ENCODE data around the gene HECTD4.
A peak's percentile ranks its signal among the peaks of the same experiment; 100 is the strongest.

Gene HECTD4

DNA sequence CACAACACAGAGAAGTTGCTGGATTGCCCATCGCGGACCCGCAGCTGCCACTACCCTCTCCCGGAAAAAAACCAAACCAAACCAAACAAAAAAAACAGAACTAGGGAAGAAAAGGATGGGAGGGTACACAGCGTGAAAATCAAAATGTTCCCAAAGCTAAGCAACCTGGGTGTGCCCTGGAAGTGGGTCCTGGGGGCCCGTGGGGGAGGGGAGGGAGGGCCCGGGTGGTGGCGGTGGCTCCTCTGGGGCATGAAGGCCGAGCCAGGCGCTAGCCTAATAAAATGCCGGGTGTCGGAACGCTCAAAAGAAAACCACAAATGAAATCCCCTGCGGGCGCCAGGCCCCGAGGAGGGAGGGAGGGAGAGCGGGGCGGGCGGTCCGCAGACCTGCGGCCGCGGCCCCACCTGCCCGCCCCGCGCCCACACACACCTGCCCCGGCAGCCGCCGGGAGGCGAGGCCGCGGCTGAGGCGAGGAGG is 787 bp downstream of the HECTD4 start:
- Histone ChIP-seq H3K36me3 (ENCODE audit: insufficient read depth, low read length) (no peaks in the 10 kb centered on the region), H3K4me1 (ENCODE audit: insufficient read depth, low read length) (0 out of 2 replicates have a peak, but pooled peaks cover 3% of the 10 kb centered on the region), H3K9ac (ENCODE audit: low read depth, low read length) (peak overlapping the region; percentile 40), H3K9me3 (ENCODE audit: control insufficient read depth, insufficient read depth, low read length) (no peaks in the 10 kb centered on the region)

DNA sequence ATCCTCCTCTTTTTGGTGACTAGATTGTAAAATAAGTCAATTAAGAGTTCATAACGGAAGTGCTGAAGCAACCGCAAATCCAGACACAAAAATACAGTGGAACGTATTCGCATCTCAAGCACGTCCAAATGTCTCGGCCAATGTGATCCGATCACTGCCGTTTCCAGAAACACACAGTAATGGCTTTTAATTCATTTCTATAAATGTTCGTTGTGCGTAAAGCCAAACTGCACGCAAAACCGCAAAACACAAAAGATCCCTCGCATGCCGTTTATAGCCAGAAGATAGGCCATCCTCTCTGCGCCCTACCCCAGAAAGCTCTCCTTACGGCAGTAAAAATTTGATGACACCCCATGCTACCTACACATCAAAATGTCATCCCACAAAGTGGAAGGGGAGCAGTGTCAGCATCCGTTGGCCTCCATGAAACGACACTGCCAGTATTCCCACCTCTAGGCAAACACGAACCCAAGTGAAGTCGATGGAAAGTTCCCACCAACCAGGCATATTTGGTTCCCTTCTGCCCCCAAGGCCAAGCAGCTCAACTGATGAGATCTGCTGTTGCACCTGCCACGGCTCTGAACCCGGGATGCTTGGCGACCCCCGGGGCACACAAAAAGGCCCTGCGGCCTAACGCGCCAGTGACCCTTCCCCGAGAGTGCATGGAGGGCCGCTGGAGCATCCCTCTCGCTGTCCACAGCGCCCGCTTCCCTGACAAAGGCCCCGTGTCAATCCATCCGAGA is 1.4 kb downstream of the HECTD4 start:
- Histone ChIP-seq H3K4me1 (ENCODE audit: insufficient read depth, low read length) (0 out of 2 replicates have a peak, but pooled peaks cover 3% of the 10 kb centered on the region), H3K9me3 (ENCODE audit: control insufficient read depth, insufficient read depth, low read length) (no peaks in the 10 kb centered on the region), H3K9ac (ENCODE audit: low read depth, low read length) (peak overlapping the region; percentile 40), H3K36me3 (ENCODE audit: insufficient read depth, low read length) (no peaks in the 10 kb centered on the region)

DNA sequence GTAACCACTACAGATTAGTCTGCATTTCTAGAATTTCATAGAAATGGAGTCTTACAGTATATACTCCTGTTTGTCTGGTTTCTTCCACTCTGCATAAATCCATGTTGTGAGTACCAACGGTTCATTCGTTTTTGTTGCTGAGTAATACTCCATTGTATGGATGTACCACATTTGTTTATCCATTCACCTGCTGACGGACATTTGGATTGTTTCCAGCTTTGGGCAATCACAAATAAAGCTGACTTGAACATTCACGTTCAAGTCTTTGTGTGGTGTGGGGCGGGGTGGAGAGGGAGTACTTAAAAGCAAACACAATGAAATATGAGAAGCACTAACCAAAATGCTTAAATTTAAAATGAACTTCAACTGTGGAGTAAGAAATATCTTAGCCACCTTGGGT is 7.1 kb downstream of the HECTD4 start:
- no peaks in the 10 kb centered on the region for H3K9me3 ChIP-seq (ENCODE audit: control insufficient read depth, insufficient read depth, low read length)
- no peaks in the 10 kb centered on the region for H3K36me3 ChIP-seq (ENCODE audit: insufficient read depth, low read length)
- H3K4me1 ChIP-seq (ENCODE audit: insufficient read depth, low read length) = no peaks in the 10 kb centered on the region
- H3K9ac ChIP-seq (ENCODE audit: low read depth, low read length) = no peak overlapping the region

DNA sequence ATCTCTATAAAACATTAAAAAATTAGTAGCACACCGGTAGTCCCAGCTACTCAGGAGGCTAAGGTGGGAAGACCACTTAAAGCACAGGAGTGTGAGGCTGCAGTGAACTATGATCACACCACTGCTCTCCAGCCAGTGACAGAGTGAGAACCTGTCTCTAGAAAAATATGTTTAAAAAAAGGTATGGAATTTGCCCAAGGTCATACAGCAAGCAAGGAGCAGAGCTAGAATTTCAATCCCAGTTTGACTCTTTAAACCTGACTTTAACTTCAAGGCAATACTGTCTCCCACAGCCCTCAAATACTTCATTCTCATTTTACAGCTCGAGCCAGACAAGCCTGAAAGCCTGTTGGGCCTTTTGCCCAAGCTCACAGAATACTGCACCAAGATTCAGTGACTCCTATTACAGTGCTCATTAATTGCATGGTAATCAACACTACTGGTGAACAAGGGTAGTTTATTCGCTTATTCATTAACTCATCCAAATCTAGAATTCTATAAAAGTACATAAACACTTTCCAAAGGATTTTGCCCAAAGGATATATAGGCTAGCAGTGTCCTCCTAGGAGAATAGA is 8.0 kb downstream of the HECTD4 start:
- Histone ChIP-seq H3K9ac (ENCODE audit: low read depth, low read length) (no peak overlapping the region), H3K4me1 (ENCODE audit: insufficient read depth, low read length) (no peaks in the 10 kb centered on the region), H3K9me3 (ENCODE audit: control insufficient read depth, insufficient read depth, low read length) (no peaks in the 10 kb centered on the region), H3K36me3 (ENCODE audit: insufficient read depth, low read length) (no peaks in the 10 kb centered on the region)

DNA sequence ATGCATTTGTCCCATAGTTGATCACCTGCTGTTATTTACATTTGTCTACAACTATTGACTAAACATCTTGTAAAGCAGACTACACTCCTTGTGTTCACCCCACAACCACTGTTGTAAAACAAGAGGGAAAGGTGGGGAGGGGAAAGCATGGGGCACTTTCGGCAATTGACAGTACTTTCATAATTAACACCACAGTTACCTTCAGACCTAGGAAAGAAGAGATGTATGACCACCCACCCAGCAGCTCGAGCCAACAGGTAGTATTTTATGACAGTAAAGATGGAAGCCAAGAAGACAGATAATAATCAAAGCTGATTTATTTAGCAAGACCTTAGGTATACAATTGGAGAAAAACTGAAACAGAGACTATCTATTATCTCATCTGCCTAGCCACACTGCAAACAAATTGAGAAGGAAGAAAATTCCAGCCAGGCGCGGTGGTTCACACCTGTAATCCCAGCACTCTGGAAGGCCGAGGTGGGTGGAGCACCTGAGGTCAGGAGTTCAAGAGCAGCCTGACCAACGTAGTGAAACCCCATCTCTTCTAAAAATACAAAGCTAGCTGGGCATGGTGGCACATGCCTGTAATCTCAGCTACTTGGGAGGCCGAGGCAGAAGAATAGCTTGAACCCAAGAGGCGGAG is 11.2 kb downstream of the HECTD4 start:
- H3K36me3 ChIP-seq (ENCODE audit: insufficient read depth, low read length) = no peaks in the 10 kb centered on the region
- H3K9ac ChIP-seq (ENCODE audit: low read depth, low read length) = no peak overlapping the region

DNA sequence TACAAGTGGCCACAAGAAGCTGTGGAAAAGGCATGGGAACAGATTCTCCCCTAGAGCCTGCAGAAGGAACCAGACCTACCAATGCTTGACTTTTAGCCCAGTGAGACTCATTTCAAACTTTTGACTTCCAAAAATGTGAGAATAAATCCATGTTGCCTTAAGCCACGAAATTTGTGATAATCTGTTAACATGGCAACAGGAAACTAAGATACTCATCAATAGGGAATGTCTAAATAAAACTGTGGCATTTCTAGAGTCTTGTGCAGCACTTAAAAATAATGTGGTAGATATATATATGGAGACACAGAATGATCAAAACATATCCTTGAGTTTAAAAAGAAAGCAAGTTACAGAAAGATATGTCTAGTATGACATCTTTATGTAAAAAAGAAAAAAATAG is 12.0 kb downstream of the HECTD4 start:
- no peaks in the 10 kb centered on the region for H3K36me3 ChIP-seq (ENCODE audit: insufficient read depth, low read length)
- no peak overlapping the region for H3K9ac ChIP-seq (ENCODE audit: low read depth, low read length)
- H3K9me3 ChIP-seq (ENCODE audit: control insufficient read depth, insufficient read depth, low read length) = no peaks in the 10 kb centered on the region
- no peaks in the 10 kb centered on the region for H3K4me1 ChIP-seq (ENCODE audit: insufficient read depth, low read length)

More for the DNA sequence above, 11.2 kb downstream of the HECTD4 start:
- Histone ChIP-seq H3K4me1 (ENCODE audit: insufficient read depth, low read length) (no peaks in the 10 kb centered on the region), H3K9me3 (ENCODE audit: control insufficient read depth, insufficient read depth, low read length) (no peaks in the 10 kb centered on the region)

DNA sequence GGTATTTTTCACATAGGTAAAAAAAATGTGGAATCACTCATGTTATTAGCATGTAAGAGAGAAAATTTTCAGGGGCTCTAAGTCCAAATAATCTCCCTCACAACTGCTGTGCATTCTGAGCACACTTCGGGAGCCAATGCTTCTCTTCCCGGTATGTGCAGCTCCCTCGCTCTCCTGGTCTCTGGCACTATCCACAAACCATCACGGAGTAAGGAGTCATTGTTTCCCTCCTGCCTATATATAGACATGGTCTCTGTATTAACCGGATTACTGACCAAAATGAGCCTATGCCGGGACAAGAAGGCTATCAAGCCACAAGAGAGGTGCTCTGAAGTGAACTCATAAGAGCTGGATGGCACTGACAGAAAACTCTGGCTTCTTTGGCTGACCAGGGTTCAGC is 13.4 kb downstream of the HECTD4 start:
- no peaks in the 10 kb centered on the region for H3K36me3 ChIP-seq (ENCODE audit: insufficient read depth, low read length)
- H3K9ac ChIP-seq (ENCODE audit: low read depth, low read length) = no peak overlapping the region
- no peaks in the 10 kb centered on the region for H3K4me1 ChIP-seq (ENCODE audit: insufficient read depth, low read length)
- H3K9me3 ChIP-seq (ENCODE audit: control insufficient read depth, insufficient read depth, low read length) = no peaks in the 10 kb centered on the region

DNA sequence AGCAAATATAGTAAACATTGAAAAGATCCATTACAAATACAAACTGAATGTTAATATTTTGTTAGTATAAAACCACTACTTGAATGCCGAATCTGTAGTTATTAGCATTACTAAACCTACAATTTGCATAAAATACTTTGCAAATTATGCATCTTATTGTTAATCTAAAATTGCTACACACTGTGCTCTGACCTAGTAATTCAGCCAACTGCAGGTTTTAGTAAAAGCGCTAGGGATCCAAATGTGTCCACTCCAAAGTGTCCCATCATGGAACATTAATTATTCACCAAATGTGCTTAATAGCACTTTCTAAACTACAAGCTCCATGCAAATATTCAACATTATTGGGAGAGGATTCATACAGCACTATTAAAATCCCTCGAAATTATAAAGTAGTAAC is 14.3 kb downstream of the HECTD4 start:
- no peaks in the 10 kb centered on the region for H3K4me1 ChIP-seq (ENCODE audit: insufficient read depth, low read length)
- no peaks in the 10 kb centered on the region for H3K36me3 ChIP-seq (ENCODE audit: insufficient read depth, low read length)
- H3K9me3 ChIP-seq (ENCODE audit: control insufficient read depth, insufficient read depth, low read length) = no peaks in the 10 kb centered on the region
- H3K9ac ChIP-seq (ENCODE audit: low read depth, low read length) = no peak overlapping the region

DNA sequence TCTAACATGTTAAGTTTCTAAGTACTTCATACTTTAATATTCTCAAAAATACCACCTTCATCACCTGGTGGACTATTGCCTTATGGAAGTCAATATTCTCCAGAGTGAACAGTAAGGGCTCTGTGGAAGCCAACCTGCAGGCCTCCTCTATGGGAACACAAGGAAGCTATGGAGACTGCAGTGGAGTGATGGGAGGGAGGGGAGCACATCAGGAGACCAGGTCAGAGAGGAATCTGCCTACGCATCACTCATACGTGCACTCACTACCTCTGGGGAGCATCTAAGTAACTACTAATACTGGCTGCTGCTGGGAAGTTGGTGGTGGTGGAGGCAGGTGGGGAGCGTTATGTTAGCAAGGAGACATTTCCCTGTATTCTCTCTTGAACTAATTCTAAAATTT is 19.9 kb downstream of the HECTD4 start:
- Histone ChIP-seq H3K9ac (ENCODE audit: low read depth, low read length) (no peak overlapping the region), H3K36me3 (ENCODE audit: insufficient read depth, low read length) (no peaks in the 10 kb centered on the region), H3K9me3 (ENCODE audit: control insufficient read depth, insufficient read depth, low read length) (no peaks in the 10 kb centered on the region), H3K4me1 (ENCODE audit: insufficient read depth, low read length) (no peaks in the 10 kb centered on the region)

DNA sequence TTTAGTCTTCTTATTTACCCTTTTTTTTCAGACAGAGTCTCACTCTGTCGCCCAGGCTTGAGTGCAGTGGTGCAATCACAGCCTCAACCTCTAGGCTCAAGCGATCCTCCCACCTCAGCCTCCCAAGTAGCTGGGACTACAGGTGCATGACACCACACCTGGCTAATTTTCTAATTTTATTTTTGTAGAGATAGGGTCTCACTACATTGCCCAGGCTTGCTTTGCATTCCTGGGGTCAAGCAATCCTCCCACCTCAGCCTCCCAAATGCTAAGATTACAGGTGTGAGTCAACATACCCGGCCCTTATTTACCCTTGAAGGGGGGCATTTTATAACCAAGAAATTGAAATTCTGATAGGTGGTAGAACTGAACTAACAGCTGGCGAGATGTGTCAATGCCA is 21.0 kb downstream of the HECTD4 start:
- H3K36me3 ChIP-seq (ENCODE audit: insufficient read depth, low read length) = no peaks in the 10 kb centered on the region
- no peak overlapping the region for H3K9ac ChIP-seq (ENCODE audit: low read depth, low read length)
- H3K4me1 ChIP-seq (ENCODE audit: insufficient read depth, low read length) = no peaks in the 10 kb centered on the region
- no peaks in the 10 kb centered on the region for H3K9me3 ChIP-seq (ENCODE audit: control insufficient read depth, insufficient read depth, low read length)

DNA sequence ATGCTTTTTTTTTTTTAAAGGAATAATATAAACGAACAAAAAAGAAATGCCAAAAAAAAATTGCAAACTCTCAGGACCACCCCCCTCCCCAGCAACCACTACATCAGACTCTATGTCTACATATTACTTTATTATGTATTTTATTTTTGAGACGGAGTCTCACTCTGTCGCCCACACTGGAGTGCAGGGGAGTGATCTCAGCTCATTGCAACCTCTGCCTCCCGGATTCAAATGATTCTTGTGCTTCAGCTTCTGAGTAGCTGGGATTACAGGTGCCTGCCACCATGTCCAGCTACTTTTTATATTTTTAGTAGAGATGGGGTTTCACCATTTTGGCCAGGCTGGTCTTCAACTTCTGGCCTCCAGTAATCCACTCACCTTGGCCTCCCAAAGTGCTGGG is 22.9 kb downstream of the HECTD4 start:
- H3K4me1 ChIP-seq (ENCODE audit: insufficient read depth, low read length) = no peaks in the 10 kb centered on the region
- H3K9ac ChIP-seq (ENCODE audit: low read depth, low read length) = no peak overlapping the region
- no peaks in the 10 kb centered on the region for H3K9me3 ChIP-seq (ENCODE audit: control insufficient read depth, insufficient read depth, low read length)
- H3K36me3 ChIP-seq (ENCODE audit: insufficient read depth, low read length) = no peaks in the 10 kb centered on the region

DNA sequence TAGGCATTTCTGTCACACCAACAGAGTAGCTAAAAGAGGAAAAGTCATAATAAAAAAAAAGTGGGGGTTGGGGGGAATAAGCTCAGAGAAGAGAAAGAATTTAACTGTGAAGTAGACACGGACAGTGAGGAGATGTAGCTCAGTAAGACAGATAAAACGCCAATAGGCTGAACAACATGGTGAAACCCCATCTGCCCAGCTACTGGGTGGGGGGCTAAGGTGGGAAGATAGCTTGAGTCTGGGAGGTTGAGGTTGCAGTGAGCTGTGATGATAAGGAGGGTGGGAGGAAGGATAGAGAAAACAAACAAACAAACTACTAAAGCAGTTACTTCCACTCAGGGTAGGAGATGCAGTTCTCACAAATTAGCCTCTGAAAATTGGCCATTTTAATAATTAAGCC is 25.0 kb downstream of the HECTD4 start:
- Histone ChIP-seq H3K9ac (ENCODE audit: low read depth, low read length) (no peak overlapping the region), H3K36me3 (ENCODE audit: insufficient read depth, low read length) (no peaks in the 10 kb centered on the region), H3K9me3 (ENCODE audit: control insufficient read depth, insufficient read depth, low read length) (no peaks in the 10 kb centered on the region), H3K4me1 (ENCODE audit: insufficient read depth, low read length) (no peaks in the 10 kb centered on the region; the same call in 1 of the 2 replicates)

DNA sequence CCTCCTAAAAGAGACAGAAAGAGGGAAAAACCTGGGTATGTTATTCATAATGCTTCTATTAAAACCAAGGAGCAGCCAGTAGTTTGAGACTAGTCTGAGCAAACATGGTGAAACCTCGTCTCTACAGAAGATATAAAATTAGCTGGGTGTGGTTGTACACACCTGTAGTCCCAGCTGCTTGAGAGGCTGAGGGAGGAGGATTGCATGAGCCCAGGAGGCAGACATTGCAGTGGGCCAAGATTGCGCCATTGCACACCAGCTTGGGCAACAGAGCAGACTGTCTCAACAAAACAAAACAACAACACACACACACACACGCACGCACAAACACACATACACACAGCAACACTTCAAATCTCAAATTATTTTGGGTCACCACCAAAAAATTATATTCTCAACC is 27.8 kb downstream of the HECTD4 start:
- H3K4me1 ChIP-seq (ENCODE audit: insufficient read depth, low read length) = no peaks in the 10 kb centered on the region; the same call in 1 of the 2 replicates
- no peaks in the 10 kb centered on the region for H3K36me3 ChIP-seq (ENCODE audit: insufficient read depth, low read length)
- no peak overlapping the region for H3K9ac ChIP-seq (ENCODE audit: low read depth, low read length)
- H3K9me3 ChIP-seq (ENCODE audit: control insufficient read depth, insufficient read depth, low read length) = no peaks in the 10 kb centered on the region

DNA sequence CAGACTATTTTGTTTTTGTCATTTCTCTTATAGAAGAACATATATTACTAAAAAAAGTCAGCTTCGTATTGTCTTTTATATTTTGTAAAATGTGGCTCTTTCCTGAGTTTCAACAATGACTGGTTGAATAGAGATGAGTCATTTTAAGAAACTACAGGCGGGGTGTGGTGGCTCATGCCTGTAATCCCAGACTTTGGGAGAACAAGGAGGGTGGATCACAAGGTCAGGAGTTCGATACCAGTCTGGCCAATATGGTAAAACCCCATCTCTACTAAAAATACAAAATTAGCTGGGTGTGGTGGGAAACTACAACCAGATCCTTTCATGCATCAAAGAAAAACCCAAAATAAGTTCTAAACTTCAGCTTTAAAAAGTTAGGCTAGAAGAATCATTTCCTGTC is 28.8 kb downstream of the HECTD4 start:
- no peaks in the 10 kb centered on the region; the same call in 1 of the 2 replicates for H3K4me1 ChIP-seq (ENCODE audit: insufficient read depth, low read length)
- no peaks in the 10 kb centered on the region for H3K36me3 ChIP-seq (ENCODE audit: insufficient read depth, low read length)
- H3K9me3 ChIP-seq (ENCODE audit: control insufficient read depth, insufficient read depth, low read length) = no peaks in the 10 kb centered on the region
- no peak overlapping the region for H3K9ac ChIP-seq (ENCODE audit: low read depth, low read length)

DNA sequence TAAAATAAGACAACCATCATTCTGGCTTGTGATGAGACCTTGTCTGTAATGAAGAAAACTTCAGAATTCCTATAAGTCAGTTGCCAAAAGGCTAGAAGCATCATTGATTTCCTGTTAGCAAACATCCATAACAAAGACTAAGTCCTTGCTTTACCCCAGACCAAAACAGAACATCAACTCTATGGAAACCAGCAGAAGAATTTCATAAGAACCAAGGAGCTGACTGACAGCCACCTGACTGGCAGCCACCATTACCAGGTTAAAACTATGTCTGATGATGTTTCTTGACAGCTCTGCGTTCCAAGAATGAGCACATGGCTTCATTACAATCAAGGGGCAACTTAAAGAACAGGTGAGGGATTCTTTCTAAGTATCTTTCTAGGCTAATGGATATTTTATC is 29.3 kb downstream of the HECTD4 start:
- H3K9me3 ChIP-seq (ENCODE audit: control insufficient read depth, insufficient read depth, low read length) = no peaks in the 10 kb centered on the region
- H3K9ac ChIP-seq (ENCODE audit: low read depth, low read length) = no peak overlapping the region
- H3K36me3 ChIP-seq (ENCODE audit: insufficient read depth, low read length) = no peaks in the 10 kb centered on the region
- H3K4me1 ChIP-seq (ENCODE audit: insufficient read depth, low read length) = no peaks in the 10 kb centered on the region; the same call in 1 of the 2 replicates
